IPS-11a (cell line): ENCODE measurements around the gene NCOA1.
"Not testable (repeated sequence)": the region's sequence is repeated elsewhere in the genome, so short reads cannot be mapped to it uniquely, and the experiment has no call there.

Source experiments
- H3K4me3 ChIP-seq: one replicate; pipeline ENCODE4 v1.5.1; 2013; ENCODE audit warnings: low read depth, low read length, control low read depth

The NCOA1 gene

GRCh38 chr2:24571828-24572442 is 80.9 kb downstream of the NCOA1 start:
- no peak overlapping the region for H3K4me3 ChIP-seq

- H3K4me3 ChIP-seq = no peak overlapping the region
Observed at GRCh38 chr2:24576146-24576545, 85.1 kb downstream of the NCOA1 start.

- H3K4me3 ChIP-seq = no peak overlapping the region
Observed at GRCh38 chr2:24576617-24577016, 85.6 kb downstream of the NCOA1 start.

- H3K4me3 ChIP-seq = no peak overlapping the region
Observed at GRCh38 chr2:24577481-24577880, 86.4 kb downstream of the NCOA1 start.

- no peak overlapping the region for H3K4me3 ChIP-seq
Observed at GRCh38 chr2:24579053-24579803, 88.2 kb downstream of the NCOA1 start.

GRCh38 chr2:24580561-24580960 is 89.5 kb downstream of the NCOA1 start:
- H3K4me3 ChIP-seq = no peak overlapping the region

- H3K4me3 ChIP-seq = not testable (repeated sequence)
Observed at GRCh38 chr2:24581971-24582370, 90.9 kb downstream of the NCOA1 start.

GRCh38 chr2:24586955-24587354 is 95.9 kb downstream of the NCOA1 start:
- H3K4me3 ChIP-seq = no peak overlapping the region

GRCh38 chr2:24588294-24588693 is 97.2 kb downstream of the NCOA1 start:
- H3K4me3 ChIP-seq = no peak overlapping the region

- no peak overlapping the region for H3K4me3 ChIP-seq
Observed at GRCh38 chr2:24592441-24593100, 101.5 kb downstream of the NCOA1 start.

- H3K4me3 ChIP-seq = no peak overlapping the region
Observed at GRCh38 chr2:24594283-24594682, 103.2 kb downstream of the NCOA1 start.

GRCh38 chr2:24597181-24597870 is 106.3 kb downstream of the NCOA1 start:
- H3K4me3 ChIP-seq = no peak overlapping the region

- H3K4me3 ChIP-seq = not testable (repeated sequence)
Observed at GRCh38 chr2:24600140-24600539, 109.1 kb downstream of the NCOA1 start.

GRCh38 chr2:24611631-24612030 is 120.6 kb downstream of the NCOA1 start:
- H3K4me3 ChIP-seq = no peak overlapping the region

- H3K4me3 ChIP-seq = no peak overlapping the region
Observed at GRCh38 chr2:24613154-24613814, 122.2 kb downstream of the NCOA1 start.

GRCh38 chr2:24616616-24617015 is 125.6 kb downstream of the NCOA1 start:
- no peak overlapping the region for H3K4me3 ChIP-seq

- H3K4me3 ChIP-seq = no peak overlapping the region
Observed at GRCh38 chr2:24617424-24617823, 126.4 kb downstream of the NCOA1 start.

- no peak overlapping the region for H3K4me3 ChIP-seq
Observed at GRCh38 chr2:24618144-24618543, 127.1 kb downstream of the NCOA1 start.

- H3K4me3 ChIP-seq = no peak overlapping the region
Observed at GRCh38 chr2:24618680-24619079, 127.6 kb downstream of the NCOA1 start.

GRCh38 chr2:24620936-24621335 is 129.9 kb downstream of the NCOA1 start:
- H3K4me3 ChIP-seq = no peak overlapping the region
